Left cardiac atrium (tissue), 4 donors: ENCODE data around the gene PKN2. TPM values are rescaled to one million over a fixed set of nuclear protein-coding genes. Genes with fewer than 3 reads are reported as not detected.
"Not testable (repeated sequence)": the region's sequence is repeated elsewhere in the genome, so short reads cannot be mapped to it uniquely, and the experiment has no call there.

Experiments used
- ATAC-seq, 2 donors: fragments of 200-7000 bp; cut with Tn5 transposase; one replicate each; pipeline ENCODE4 v1.9.1; 2020; ENCODE audit warnings: mild to moderate bottlenecking in 2 of 2, moderate library complexity in 2 of 2
- DNase-seq: peaks from one replicate; pipeline ENCODE4 v3.0.0-alpha.2; 2020
- intact Hi-C, 2 donors: fragments of 100-400 bp; cut with DNase I; formaldehyde crosslinking; loops; one replicate each; pipeline versions ENCODE4 v1.14.1 to v1.15.1; 2022 to 2023
- total RNA-seq, 2 donors: library from RNA; stranded (reverse); fragmentation: NEBNext Ultra II Directional; extraction: Animal tissue kit (Norgen Biotek cat#: 25700); gene quantifications; one replicate each; pipeline ENCODE4 v1.2.1, GENCODE V29; 2021
- donor health status: DM: no; HTN: yes; CAD: no.
- donor health status: DM: no; HTN: yes; CAD: no; lungs with severe emphysema.
- donor health status: DM: yes; HTN: yes; CAD: no.
- donor health status: Dilated cardiomyopathy.

The PKN2 gene
- total RNA-seq, 2 donors from 2014 or later = 31.6 to 36.0 TPM

GRCh38 chr1:88847643-88848042 lies 163.6 kb downstream of the PKN2 start:
- no peak for DNase-seq
- intact Hi-C loops = no loop called here
- no peak for ATAC-seq

- intact Hi-C loops = no loop called here
- DNase-seq = no peak
- no peak for ATAC-seq
Observed at GRCh38 chr1:88851303-88852063, 167.4 kb downstream of the PKN2 start.

- ATAC-seq = no peak
- intact Hi-C loops = no loop called here
Observed at GRCh38 chr1:88867743-88868521, 183.9 kb downstream of the PKN2 start.

GRCh38 chr1:88869644-88870043 lies 185.6 kb downstream of the PKN2 start:
- not testable (repeated sequence) for DNase-seq, ATAC-seq
- intact Hi-C loops = loop anchor here in 1 of 2 donors (10.0 kb wide), 1 partner anchor 215 kb away; no protein-coding TSS in a partner anchor

More at GRCh38 chr1:88867743-88868521, 183.9 kb downstream of the PKN2 start:
- DNase-seq = no peak

- intact Hi-C loops = loop anchor here in 1 of 2 donors (10.0 kb wide), 1 partner anchor 219 kb away; no protein-coding TSS in a partner anchor
- no peak for ATAC-seq
- no peak for DNase-seq
Observed at GRCh38 chr1:88873737-88874349, 189.8 kb downstream of the PKN2 start.

- intact Hi-C loops = loop anchor here in 1 of 2 donors (10.0 kb wide), 1 partner anchor 221 kb away; no protein-coding TSS in a partner anchor
- no peak for ATAC-seq
Observed at GRCh38 chr1:88875595-88875994, 191.5 kb downstream of the PKN2 start.

GRCh38 chr1:88876573-88877365 lies 192.7 kb downstream of the PKN2 start:
- no peak for ATAC-seq
- intact Hi-C loops = loop anchor here in 1 of 2 donors (10.0 kb wide), 1 partner anchor 222 kb away; no protein-coding TSS in a partner anchor
- no peak for DNase-seq

More at GRCh38 chr1:88875595-88875994, 191.5 kb downstream of the PKN2 start:
- DNase-seq = no peak

GRCh38 chr1:88877382-88877825 lies 193.3 kb downstream of the PKN2 start:
- DNase-seq (no peak), ATAC-seq (peak in 1 of 2 donors; percentile 9)
- intact Hi-C loops = loop anchor here in 1 of 2 donors (10.0 kb wide), 1 partner anchor 223 kb away; no protein-coding TSS in a partner anchor

GRCh38 chr1:88877911-88878310 lies 193.8 kb downstream of the PKN2 start:
- intact Hi-C loops = loop anchor here in 1 of 2 donors (10.0 kb wide), 1 partner anchor 223 kb away; no protein-coding TSS in a partner anchor
- no peak for DNase-seq
- ATAC-seq = no peak

GRCh38 chr1:88878731-88879130 lies 194.7 kb downstream of the PKN2 start:
- ATAC-seq (no peak), DNase-seq (no peak)
- intact Hi-C loops = loop anchor here in 1 of 2 donors (10.0 kb wide), 1 partner anchor 224 kb away; no protein-coding TSS in a partner anchor

- ATAC-seq, DNase-seq: not testable (repeated sequence)
- intact Hi-C loops = loop anchor here in 1 of 2 donors (10.0 kb wide), 1 partner anchor 226 kb away; no protein-coding TSS in a partner anchor
Observed at GRCh38 chr1:88880717-88881116, 196.6 kb downstream of the PKN2 start.

GRCh38 chr1:88883156-88883555 lies 199.1 kb downstream of the PKN2 start:
- no peak for ATAC-seq
- DNase-seq = no peak
- intact Hi-C loops = loop anchor here in 1 of 2 donors (10.0 kb wide), 1 partner anchor 228 kb away; no protein-coding TSS in a partner anchor

Other genes starting within 250 kb of the PKN2 start
- 10 to 100 TPM; 14.1 to 14.9 TPM for gene GTF2B, start 207.3 kb downstream of the PKN2 start, total RNA-seq